HG02798 (cell line): ENCODE measurements around the gene FOXR1.
"Not testable (repeated sequence)": the region's sequence is repeated elsewhere in the genome, so short reads cannot be mapped to it uniquely, and the experiment has no call there.

Experiments
- ATAC-seq: cut with Tn5 transposase; IDR thresholded peaks from one replicate; pipeline ENCODE4 v1.9.1; 2021; ENCODE audit warnings: mild to moderate bottlenecking; ENCODE audit not compliant: unreplicated experiment, poor library complexity

Gene FOXR1

GRCh38 chr11:118991486-118992038, 20.0 kb downstream of the FOXR1 start:
- not testable (repeated sequence) for ATAC-seq

- ATAC-seq: peak; percentile 15
Observed at GRCh38 chr11:118996926-118997626, 25.5 kb downstream of the FOXR1 start.

- peak; percentile 93 for ATAC-seq
Observed at GRCh38 chr11:118997627-118998387, 26.2 kb downstream of the FOXR1 start, which contains the start of gene CENATAC. TSS of gene CENATAC (plus strand) at chr11:118998138. CDS start at chr11:118998198, 60 bp downstream.

- ATAC-seq: no peak
Observed at GRCh38 chr11:118998388-118998717, 26.8 kb downstream of the FOXR1 start.

GRCh38 chr11:118998822-118999221, 27.3 kb downstream of the FOXR1 start:
- ATAC-seq: no peak

GRCh38 chr11:119000906-119001305, 29.3 kb downstream of the FOXR1 start:
- ATAC-seq: no peak

- ATAC-seq: no peak
Observed at GRCh38 chr11:119006656-119007055, 35.1 kb downstream of the FOXR1 start.

- ATAC-seq: no peak
Observed at GRCh38 chr11:119011476-119012053, 40.0 kb downstream of the FOXR1 start.

- no peak for ATAC-seq
Observed at GRCh38 chr11:119012629-119013170, 41.1 kb downstream of the FOXR1 start.

GRCh38 chr11:119014209-119014924, 42.8 kb downstream of the FOXR1 start:
- ATAC-seq: no peak

- ATAC-seq: no peak
Observed at GRCh38 chr11:119015054-119015611, 43.6 kb downstream of the FOXR1 start.

- ATAC-seq: no peak
Observed at GRCh38 chr11:119016216-119017009, 44.9 kb downstream of the FOXR1 start.

GRCh38 chr11:119017377-119017776, 45.8 kb downstream of the FOXR1 start:
- not testable (repeated sequence) for ATAC-seq

- ATAC-seq: peak; percentile 90
Observed at GRCh38 chr11:119018074-119018938, 46.7 kb downstream of the FOXR1 start, which contains the start of the genes RPS25 and TRAPPC4. TSS of gene RPS25 (minus strand) at chr11:119018343. CDS start at chr11:119018284, 59 bp downstream. TSS of gene TRAPPC4 (plus strand) at chr11:119018766. CDS start at chr11:119018796, 30 bp downstream.

GRCh38 chr11:119019996-119020395, 48.4 kb downstream of the FOXR1 start:
- ATAC-seq: no peak

GRCh38 chr11:119021631-119022030, 50.1 kb downstream of the FOXR1 start:
- ATAC-seq: no peak

GRCh38 chr11:119023741-119024140, 52.2 kb downstream of the FOXR1 start:
- no peak for ATAC-seq
